COLO829 (cell line): ENCODE results near the gene LRP5.

Experiments used
- DNase-seq: peaks from one replicate; pipeline ENCODE4 v3.0.0; 2012; ENCODE audit warnings: low spot score

The LRP5 gene

GRCh38 chr11:68309621-68310185 is 2.7 kb upstream of the LRP5 start:
- no peak for DNase-seq

GRCh38 chr11:68311160-68312116 is 953 bp upstream of the LRP5 start:
- no peak for DNase-seq

- no peak for DNase-seq
These were observed 586 bp downstream of the LRP5 start for GRCh38 chr11:68312780-68313573.

- no peak for DNase-seq
These were observed 1.3 kb downstream of the LRP5 start for GRCh38 chr11:68313574-68314202.

GRCh38 chr11:68314203-68315170 is 2.1 kb downstream of the LRP5 start:
- no peak for DNase-seq

- DNase-seq: no peak
These were observed 3.0 kb downstream of the LRP5 start for GRCh38 chr11:68315171-68315920.

GRCh38 chr11:68317147-68317785 is 4.9 kb downstream of the LRP5 start:
- DNase-seq: no peak

- no peak for DNase-seq
These were observed 9.1 kb downstream of the LRP5 start for GRCh38 chr11:68321293-68322051.

- DNase-seq: no peak
These were observed 9.7 kb downstream of the LRP5 start for GRCh38 chr11:68322052-68322430.

GRCh38 chr11:68324241-68324640 is 11.8 kb downstream of the LRP5 start:
- no peak for DNase-seq

- no peak for DNase-seq
These were observed 12.3 kb downstream of the LRP5 start for GRCh38 chr11:68324695-68325094.

GRCh38 chr11:68325183-68325906 is 13.0 kb downstream of the LRP5 start:
- no peak for DNase-seq

GRCh38 chr11:68325907-68326220 is 13.5 kb downstream of the LRP5 start:
- DNase-seq: no peak

GRCh38 chr11:68326334-68327215 is 14.2 kb downstream of the LRP5 start:
- no peak for DNase-seq

- no peak for DNase-seq
These were observed 15.4 kb downstream of the LRP5 start for GRCh38 chr11:68327586-68328370.

- DNase-seq: peak; percentile 91
These were observed 16.1 kb downstream of the LRP5 start for GRCh38 chr11:68328374-68329091.
